Measurements from ENCODE around the gene DNM1. TPM values are rescaled to one million over a fixed set of nuclear protein-coding genes. Genes with fewer than 3 reads are reported as not detected.

The DNM1 gene
- polyA plus RNA-seq, 1 of the 3 experiments (the other 2 are of a cell fraction): 35.7 TPM

- no peak for TF ChIP-seq CTCF (IDR thresholded peaks at IDR 0.05)
- TF ChIP-seq USF2 (IDR thresholded peaks at IDR 0.05; ENCODE audit: borderline replicate concordance, low read depth, low read length): no peak
- TF ChIP-seq, protein P1, sequence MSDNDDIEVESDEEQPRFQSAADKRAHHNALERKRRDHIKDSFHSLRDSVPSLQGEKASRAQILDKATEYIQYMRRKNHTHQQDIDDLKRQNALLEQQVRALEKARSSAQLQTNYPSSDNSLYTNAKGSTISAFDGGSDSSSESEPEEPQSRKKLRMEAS (IDR thresholded peaks at IDR 0.05; ENCODE audit: low read depth): no peak
- no peak for TF ChIP-seq TAF1 (IDR thresholded peaks at IDR 0.05; ENCODE audit: borderline replicate concordance, low read depth, low read length)
- no peak for TF ChIP-seq FOSL2 (IDR thresholded peaks at IDR 0.05; ENCODE audit: borderline replicate concordance, low read depth)
- Histone ChIP-seq H3K79me2 (ENCODE audit: insufficient read depth) (no peaks in the 10 kb centered on the region), H3K9me2 (no peaks in the 10 kb centered on the region)
These were observed 55.1 kb downstream of the DNM1 start for GRCh38 chr9:128258326-128258725.

DNA sequence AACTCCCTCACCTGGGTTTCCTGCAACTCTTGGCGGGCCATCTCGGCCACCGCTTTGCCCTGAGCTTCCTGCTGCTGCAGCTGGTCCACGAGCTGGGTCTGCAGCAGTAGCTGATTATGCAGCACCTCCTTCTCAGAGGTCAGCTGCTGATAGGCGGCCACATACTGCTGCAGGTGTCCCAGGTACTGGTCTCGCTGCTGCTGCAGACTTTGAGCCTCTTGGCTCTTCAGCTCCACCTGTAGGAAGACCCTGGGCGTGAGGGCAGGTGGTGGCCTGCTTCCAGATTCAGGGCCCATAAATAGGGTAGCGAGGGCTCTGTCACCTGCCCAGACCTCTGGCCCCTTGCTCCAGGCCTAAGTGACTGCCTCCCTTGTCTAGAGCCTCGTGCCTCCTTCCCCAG lies 56.0 kb downstream of the DNM1 start:
- Histone ChIP-seq H2AFZ (ENCODE audit: low read depth) (no peak overlapping the region), H4K20me1 (ENCODE audit: insufficient read depth) (no peaks in the 10 kb centered on the region), H3K79me2 (ENCODE audit: insufficient read depth) (no peaks in the 10 kb centered on the region), H3K4me1 (ENCODE audit: control insufficient read depth in 1 of 2, insufficient read depth in 2 of 2, low read depth in 1 of 2, low read length in 1 of 2) (peaks cover 0 to 4% of the 10 kb centered on the region in 2 experiments; a peak in 1 of 4 replicates), H3K9me3 (no peaks in the 10 kb centered on the region), H3K4me3 (ENCODE audit: low read depth in 2 of 2, low read length in 1 of 2) (no peak overlapping the region), H3K4me2 (no peak overlapping the region), H3K27me3 (ENCODE audit: insufficient read depth) (no peaks in the 10 kb centered on the region), H3K9ac (no peak overlapping the region), H3K27ac (ENCODE audit: low read depth in 2 of 2, low read length in 1 of 2) (no peak overlapping the region), H3K36me3 (replicated peaks in 1 of 2; ENCODE audit: control insufficient read depth in 1 of 2, insufficient read depth in 2 of 2, low read length in 1 of 2) (peaks cover 32 to 59% of the 10 kb centered on the region in 2 experiments), H3K9me2 (no peaks in the 10 kb centered on the region), H3F3A (replicated peaks; ENCODE audit: insufficient read depth) (peaks cover 25% of the 10 kb centered on the region)
- WGBS (ENCODE audit: low lambda C conversion rate): no CpG with 5 or more reads among the region's 9 CpGs
- DNase-seq: no peak
- no peak for TF ChIP-seq FOXJ3 (CRISPR knock-in tag; IDR thresholded peaks at IDR 0.05)
- no peak for TF ChIP-seq GATA2 (CRISPR knock-in tag; IDR thresholded peaks at IDR 0.05)
- TF ChIP-seq USF2 (IDR thresholded peaks at IDR 0.05; ENCODE audit: borderline replicate concordance, low read depth, low read length): no peak
- TF ChIP-seq SIN3A (IDR thresholded peaks at IDR 0.05; ENCODE audit: borderline replicate concordance, low read depth, low read length): no peak
- no peak for TF ChIP-seq ELF1 (IDR thresholded peaks at IDR 0.05)
- no peak for TF ChIP-seq TEAD4 (IDR thresholded peaks at IDR 0.05; ENCODE audit: borderline replicate concordance, insufficient read depth)
- TF ChIP-seq JUND (IDR thresholded peaks at IDR 0.05): no peak
- no peak for TF ChIP-seq MEF2A (IDR thresholded peaks at IDR 0.05; ENCODE audit: borderline replicate concordance, low read depth)
- TF ChIP-seq RAD21 (IDR thresholded peaks at IDR 0.05; ENCODE audit: low read length): no peak
- TF ChIP-seq RCOR1 (IDR thresholded peaks at IDR 0.05; ENCODE audit: low read length): no peak
- TF ChIP-seq, protein P2, sequence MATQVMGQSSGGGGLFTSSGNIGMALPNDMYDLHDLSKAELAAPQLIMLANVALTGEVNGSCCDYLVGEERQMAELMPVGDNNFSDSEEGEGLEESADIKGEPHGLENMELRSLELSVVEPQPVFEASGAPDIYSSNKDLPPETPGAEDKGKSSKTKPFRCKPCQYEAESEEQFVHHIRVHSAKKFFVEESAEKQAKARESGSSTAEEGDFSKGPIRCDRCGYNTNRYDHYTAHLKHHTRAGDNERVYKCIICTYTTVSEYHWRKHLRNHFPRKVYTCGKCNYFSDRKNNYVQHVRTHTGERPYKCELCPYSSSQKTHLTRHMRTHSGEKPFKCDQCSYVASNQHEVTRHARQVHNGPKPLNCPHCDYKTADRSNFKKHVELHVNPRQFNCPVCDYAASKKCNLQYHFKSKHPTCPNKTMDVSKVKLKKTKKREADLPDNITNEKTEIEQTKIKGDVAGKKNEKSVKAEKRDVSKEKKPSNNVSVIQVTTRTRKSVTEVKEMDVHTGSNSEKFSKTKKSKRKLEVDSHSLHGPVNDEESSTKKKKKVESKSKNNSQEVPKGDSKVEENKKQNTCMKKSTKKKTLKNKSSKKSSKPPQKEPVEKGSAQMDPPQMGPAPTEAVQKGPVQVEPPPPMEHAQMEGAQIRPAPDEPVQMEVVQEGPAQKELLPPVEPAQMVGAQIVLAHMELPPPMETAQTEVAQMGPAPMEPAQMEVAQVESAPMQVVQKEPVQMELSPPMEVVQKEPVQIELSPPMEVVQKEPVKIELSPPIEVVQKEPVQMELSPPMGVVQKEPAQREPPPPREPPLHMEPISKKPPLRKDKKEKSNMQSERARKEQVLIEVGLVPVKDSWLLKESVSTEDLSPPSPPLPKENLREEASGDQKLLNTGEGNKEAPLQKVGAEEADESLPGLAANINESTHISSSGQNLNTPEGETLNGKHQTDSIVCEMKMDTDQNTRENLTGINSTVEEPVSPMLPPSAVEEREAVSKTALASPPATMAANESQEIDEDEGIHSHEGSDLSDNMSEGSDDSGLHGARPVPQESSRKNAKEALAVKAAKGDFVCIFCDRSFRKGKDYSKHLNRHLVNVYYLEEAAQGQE (IDR thresholded peaks at IDR 0.05; ENCODE audit: low read depth, low read length): no peak
- TF ChIP-seq CHD2 (IDR thresholded peaks at IDR 0.05; ENCODE audit: low read length, partially characterized antibody): no peak
- TF ChIP-seq RFX5 (IDR thresholded peaks at IDR 0.05; ENCODE audit: low read length): no peak
- TF ChIP-seq, protein P3, sequence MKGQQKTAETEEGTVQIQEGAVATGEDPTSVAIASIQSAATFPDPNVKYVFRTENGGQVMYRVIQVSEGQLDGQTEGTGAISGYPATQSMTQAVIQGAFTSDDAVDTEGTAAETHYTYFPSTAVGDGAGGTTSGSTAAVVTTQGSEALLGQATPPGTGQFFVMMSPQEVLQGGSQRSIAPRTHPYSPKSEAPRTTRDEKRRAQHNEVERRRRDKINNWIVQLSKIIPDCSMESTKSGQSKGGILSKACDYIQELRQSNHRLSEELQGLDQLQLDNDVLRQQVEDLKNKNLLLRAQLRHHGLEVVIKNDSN (IDR thresholded peaks at IDR 0.05; ENCODE audit: borderline replicate concordance, low read depth): no peak
- TF ChIP-seq EP300 (IDR thresholded peaks at IDR 0.05; ENCODE audit: borderline replicate concordance in 1 of 2, low read depth in 1 of 2, low read length in 1 of 2): no peak
- no peak for TF ChIP-seq FOSL2 (IDR thresholded peaks at IDR 0.05; ENCODE audit: borderline replicate concordance, low read depth)
- ChIA-PET POLR2A (interaction anchor here (1.7 kb wide), 1 partner anchor 10 kb away, joined by 5 read pairs; no protein-coding TSS in a partner anchor), CTCF (no interaction called here)

More at GRCh38 chr9:128258326-128258725, 55.1 kb downstream of the DNM1 start:
- Histone ChIP-seq H3K9ac (no peak overlapping the region), H2AFZ (ENCODE audit: low read depth) (no peak overlapping the region), H3K4me2 (no peak overlapping the region), H3F3A (replicated peaks; ENCODE audit: insufficient read depth) (peaks cover 25% of the 10 kb centered on the region), H4K20me1 (ENCODE audit: insufficient read depth) (no peaks in the 10 kb centered on the region), H3K27me3 (ENCODE audit: insufficient read depth) (no peaks in the 10 kb centered on the region), H3K4me3 (ENCODE audit: low read depth in 2 of 2, low read length in 1 of 2) (no peak overlapping the region), H3K36me3 (replicated peaks in 1 of 2; ENCODE audit: control insufficient read depth in 1 of 2, insufficient read depth in 2 of 2, low read length in 1 of 2) (peaks cover 32 to 59% of the 10 kb centered on the region in 2 experiments), H3K4me1 (ENCODE audit: control insufficient read depth in 1 of 2, insufficient read depth in 2 of 2, low read depth in 1 of 2, low read length in 1 of 2) (peaks cover 0 to 4% of the 10 kb centered on the region in 2 experiments; a peak in 1 of 4 replicates), H3K9me3 (no peaks in the 10 kb centered on the region), H3K27ac (ENCODE audit: low read depth in 2 of 2, low read length in 1 of 2) (no peak overlapping the region)
- 96% methylated on average over 2 of the region's 6 CpGs for WGBS (ENCODE audit: low lambda C conversion rate)
- ChIA-PET POLR2A (interaction anchor here (1.7 kb wide), 1 partner anchor 11 kb away, joined by 5 read pairs; no protein-coding TSS in a partner anchor), CTCF (interaction anchor here (0.9 to 1.7 kb wide), 2 partner anchors 10 to 38 kb away, joined by 3 to 5 read pairs; no protein-coding TSS in a partner anchor)
- no peak for DNase-seq

All from SK-N-SH (cell line).